Measurements from ENCODE around the gene EHD2. TPM values are rescaled to one million over a fixed set of nuclear protein-coding genes. Genes with fewer than 3 reads are reported as not detected.
A peak's percentile ranks its signal among the peaks of the same experiment; 100 is the strongest.

EHD2 gene
- polyA plus RNA-seq, 12 donors: 83.7 to 146 (median 105) TPM; not detected in 1

- no peak for DNase-seq
Observed at GRCh38 chr19:47686679-47687450, 26.4 kb upstream of the EHD2 start.

GRCh38 chr19:47687906-47688305 is 25.3 kb upstream of the EHD2 start:
- no peak for DNase-seq

GRCh38 chr19:47691090-47691489 is 22.1 kb upstream of the EHD2 start:
- no peak for DNase-seq

- DNase-seq: no peak
Observed at GRCh38 chr19:47691782-47692181, 21.4 kb upstream of the EHD2 start.

GRCh38 chr19:47693489-47693888 is 19.7 kb upstream of the EHD2 start:
- DNase-seq: no peak

- no peak for DNase-seq
Observed at GRCh38 chr19:47693903-47694302, 19.3 kb upstream of the EHD2 start.

GRCh38 chr19:47694466-47695273 is 18.6 kb upstream of the EHD2 start:
- no peak for DNase-seq

GRCh38 chr19:47695533-47696262 is 17.5 kb upstream of the EHD2 start:
- no peak for DNase-seq

GRCh38 chr19:47696635-47697034 is 16.6 kb upstream of the EHD2 start:
- no peak for DNase-seq

GRCh38 chr19:47697863-47698609 is 15.2 kb upstream of the EHD2 start:
- DNase-seq: peak; percentile 83

GRCh38 chr19:47698631-47699359 is 14.4 kb upstream of the EHD2 start:
- DNase-seq: no peak

- DNase-seq: no peak
Observed at GRCh38 chr19:47699360-47699917, 13.8 kb upstream of the EHD2 start.

- no peak for DNase-seq
Observed at GRCh38 chr19:47700934-47701716, 12.1 kb upstream of the EHD2 start.

- DNase-seq: no peak
Observed at GRCh38 chr19:47701717-47702552, 11.3 kb upstream of the EHD2 start.

- no peak for DNase-seq
Observed at GRCh38 chr19:47702671-47703070, 10.6 kb upstream of the EHD2 start.

- no peak for DNase-seq
Observed at GRCh38 chr19:47703301-47703700, 9.9 kb upstream of the EHD2 start.

- no peak for DNase-seq
Observed at GRCh38 chr19:47704024-47704423, 9.2 kb upstream of the EHD2 start.

GRCh38 chr19:47704656-47705055 is 8.6 kb upstream of the EHD2 start:
- no peak for DNase-seq
